Glomerular endothelial cell (primary cell): Measurements from ENCODE around the gene ALDH2. TPM values are rescaled to one million over a fixed set of nuclear protein-coding genes. Genes with fewer than 3 reads are reported as not detected.

Experiments used
- total RNA-seq: library from RNA; depleted of rRNA; stranded (reverse); fragments of >200 nt; gene quantifications from 2 replicates; pipeline ENCODE4 v1.2.3, GENCODE V29; 2015

Gene ALDH2
- total RNA-seq, 1 donor from 2014 or later, result 40.3 TPM

Other genes with a start within 250 kb of the ALDH2 start
- 32.1 and 51.8 TPM in 2 replicates for gene ATXN2, start 167.6 kb upstream of the ALDH2 start, total RNA-seq
- 15.6 and 16.9 TPM in 2 replicates for gene BRAP, start 81.0 kb upstream of the ALDH2 start, total RNA-seq
- 18.5 and 18.9 TPM in 2 replicates for gene ACAD10, start 80.9 kb upstream of the ALDH2 start, total RNA-seq
- 32.7 and 40.4 TPM in 2 replicates for gene MAPKAPK5, start 75.3 kb downstream of the ALDH2 start, total RNA-seq
- gene TMEM116, start 246.2 kb downstream of the ALDH2 start, total RNA-seq, result 3.3 and 3.6 TPM in 2 replicates
- 56.3 and 57.6 TPM in 2 replicates for gene ERP29, start 246.5 kb downstream of the ALDH2 start, total RNA-seq